Gastroesophageal sphincter (tissue), 3 donors: ENCODE results near the gene CDH23.

Experiments
- CTCF ChIP-seq, 4 experiments: fragments of 200-600 bp in 2 of 4; fragments of 450-650 bp in 2 of 4; sonication (generic) in 1 of 4; IDR thresholded peaks; one replicate each; pipeline ENCODE4 v1.5.1; 2017 to 2019; ENCODE audit warnings: antibody characterized with exemption in 4 of 4, mild to moderate bottlenecking in 2 of 4, moderate library complexity in 2 of 4
- POLR2A ChIP-seq, 2 donors: fragments of 450-650 bp; IDR thresholded peaks; one replicate each; pipeline ENCODE4 v1.6.1; 2017; ENCODE audit warnings: antibody characterized with exemption in 2 of 2, mild to moderate bottlenecking in 2 of 2, moderate library complexity in 1 of 2
- POLR2AphosphoS5 ChIP-seq: sonication (generic); formaldehyde crosslinking; IDR thresholded peaks from one replicate; pipeline ENCODE4 v1.6.1; 2017; ENCODE audit warnings: antibody characterized with exemption

- TF ChIP-seq CTCF (IDR thresholded peaks at IDR 0.05) (no peak), POLR2A (IDR thresholded peaks at IDR 0.05) (no peak), POLR2AphosphoS5 (no peak)
Measured at GRCh38 chr10:71532878-71533277, 136.2 kb downstream of the CDH23 start.
